HS-5 (cell line): ENCODE measurements around the gene TRIM32.
A peak's percentile ranks its signal among the peaks of the same experiment; 100 is the strongest.

ENCODE experiments used
- DNase-seq: peaks from one replicate; pipeline ENCODE4 v3.0.0-alpha.2; 2012; ENCODE audit warnings: low read depth

Gene TRIM32, protein sequence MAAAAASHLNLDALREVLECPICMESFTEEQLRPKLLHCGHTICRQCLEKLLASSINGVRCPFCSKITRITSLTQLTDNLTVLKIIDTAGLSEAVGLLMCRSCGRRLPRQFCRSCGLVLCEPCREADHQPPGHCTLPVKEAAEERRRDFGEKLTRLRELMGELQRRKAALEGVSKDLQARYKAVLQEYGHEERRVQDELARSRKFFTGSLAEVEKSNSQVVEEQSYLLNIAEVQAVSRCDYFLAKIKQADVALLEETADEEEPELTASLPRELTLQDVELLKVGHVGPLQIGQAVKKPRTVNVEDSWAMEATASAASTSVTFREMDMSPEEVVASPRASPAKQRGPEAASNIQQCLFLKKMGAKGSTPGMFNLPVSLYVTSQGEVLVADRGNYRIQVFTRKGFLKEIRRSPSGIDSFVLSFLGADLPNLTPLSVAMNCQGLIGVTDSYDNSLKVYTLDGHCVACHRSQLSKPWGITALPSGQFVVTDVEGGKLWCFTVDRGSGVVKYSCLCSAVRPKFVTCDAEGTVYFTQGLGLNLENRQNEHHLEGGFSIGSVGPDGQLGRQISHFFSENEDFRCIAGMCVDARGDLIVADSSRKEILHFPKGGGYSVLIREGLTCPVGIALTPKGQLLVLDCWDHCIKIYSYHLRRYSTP

DNA sequence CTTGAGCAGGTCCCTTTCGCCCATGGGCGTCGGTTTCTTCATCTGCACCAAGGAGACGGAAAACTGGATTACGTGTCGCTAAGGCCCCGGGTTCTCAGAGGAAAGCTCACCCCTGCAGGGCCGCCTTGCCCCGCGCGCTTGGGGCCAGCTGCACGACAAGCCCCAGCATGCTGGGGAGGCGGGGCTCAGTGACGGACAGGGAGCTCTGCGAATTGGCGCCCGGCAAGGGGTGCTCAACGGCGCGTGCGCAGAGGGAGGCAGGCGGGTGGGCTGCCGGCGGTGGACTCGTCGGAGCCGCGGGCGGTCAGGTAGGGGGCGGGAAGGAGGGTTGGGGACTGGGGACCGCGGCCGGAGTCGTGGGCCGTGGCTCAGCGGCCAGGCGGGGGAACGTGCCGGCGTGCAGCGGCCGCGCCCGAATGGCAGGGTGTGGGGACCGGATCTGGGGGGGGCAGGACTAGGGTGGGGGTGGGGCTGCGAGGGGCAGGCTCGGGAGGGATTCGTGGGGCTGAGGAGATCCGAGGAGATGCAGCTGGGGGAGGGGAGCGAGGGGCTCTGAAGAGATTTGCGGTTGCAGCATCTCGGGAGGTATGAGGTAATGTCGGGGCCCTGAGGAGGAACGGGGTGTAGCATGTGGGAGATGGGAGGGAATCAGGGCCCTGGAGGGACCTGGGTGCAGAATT, at the start of gene TRIM32:
TRIM32 (plus strand) TSS at position 232 of the 680 bp plus-strand sequence. CDS start 10,438 bp downstream, outside the sequence.
- DNase-seq, result peak; percentile 44

DNA sequence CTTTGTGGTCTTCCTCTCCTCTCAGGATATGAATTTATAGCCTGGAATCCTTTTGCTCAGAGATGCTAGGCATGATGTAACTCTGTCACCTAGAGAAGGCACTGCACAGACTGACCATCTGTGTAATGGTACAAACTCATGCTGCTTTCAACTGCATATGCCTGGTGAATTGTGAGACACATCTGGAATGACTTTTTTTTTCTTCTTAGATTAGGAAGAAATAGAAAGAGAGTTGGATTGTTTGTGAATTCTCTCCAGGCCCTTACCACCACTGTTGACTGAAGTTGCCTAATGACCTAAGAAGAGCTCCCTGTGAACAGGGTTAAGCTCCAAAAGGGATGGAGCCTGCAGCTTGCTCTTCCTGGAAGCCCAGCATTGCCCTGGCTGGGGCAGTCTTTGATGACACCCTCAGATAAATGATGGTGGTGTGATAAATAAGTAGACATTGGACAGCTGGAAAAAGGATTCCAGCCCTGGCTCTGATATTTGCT, 47.8 kb upstream of the TRIM32 start:
- peak; percentile 61 for DNase-seq

DNA sequence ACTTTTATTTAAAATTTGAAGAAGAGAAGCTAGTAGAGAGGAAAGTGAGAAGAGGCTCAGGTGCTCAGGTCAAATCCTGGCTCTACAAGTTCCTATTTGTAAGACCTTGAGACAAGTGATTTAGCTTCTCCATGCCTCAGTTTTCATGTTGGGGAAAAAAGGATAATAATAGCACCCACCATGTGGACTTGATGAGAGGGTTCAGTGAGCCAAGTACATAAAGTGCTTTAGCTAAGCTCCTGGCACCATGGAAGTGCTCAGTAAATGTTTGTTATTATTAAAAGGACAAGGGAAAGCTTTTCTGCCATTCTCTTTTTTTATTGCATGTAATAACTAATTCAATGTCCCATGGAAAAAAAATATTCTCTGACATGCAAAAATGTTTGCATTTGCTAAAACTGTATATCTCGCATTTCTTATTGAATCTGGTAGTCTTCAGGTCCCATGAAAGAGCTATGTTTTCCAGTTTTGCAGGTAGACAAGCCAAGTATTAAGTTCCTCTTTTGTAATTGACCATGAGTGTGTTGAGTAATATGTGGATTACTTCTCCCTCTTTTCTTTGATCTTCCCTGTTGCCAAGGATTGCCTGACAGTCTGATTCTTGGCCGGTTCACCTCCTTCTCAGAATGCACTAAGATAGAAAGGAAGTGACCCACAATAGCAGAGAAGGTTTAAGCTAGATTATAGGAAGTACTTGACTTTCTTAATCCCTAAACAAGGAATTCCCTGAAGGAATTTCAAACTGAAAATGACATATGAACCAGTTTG, 45.6 kb upstream of the TRIM32 start:
- no peak for DNase-seq

DNA sequence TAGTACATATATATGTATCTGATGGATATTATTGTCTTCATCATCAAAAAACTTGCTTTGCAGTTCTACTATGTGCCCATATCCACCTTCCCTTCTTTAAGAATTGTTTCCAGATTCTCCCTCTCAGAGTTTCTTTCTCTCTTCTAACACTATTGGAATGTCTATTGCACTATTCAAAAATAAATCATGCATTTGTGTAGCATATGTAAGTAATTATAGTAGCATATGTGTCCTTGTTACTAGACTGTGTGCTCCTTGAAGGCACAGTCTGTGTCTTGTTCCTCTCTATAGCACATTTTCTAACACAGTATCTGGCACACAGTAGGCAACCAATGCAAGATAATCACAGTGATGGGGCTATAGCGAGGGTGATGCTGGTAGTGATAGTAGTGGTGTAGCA, 43.4 kb upstream of the TRIM32 start:
- DNase-seq, result no peak

DNA sequence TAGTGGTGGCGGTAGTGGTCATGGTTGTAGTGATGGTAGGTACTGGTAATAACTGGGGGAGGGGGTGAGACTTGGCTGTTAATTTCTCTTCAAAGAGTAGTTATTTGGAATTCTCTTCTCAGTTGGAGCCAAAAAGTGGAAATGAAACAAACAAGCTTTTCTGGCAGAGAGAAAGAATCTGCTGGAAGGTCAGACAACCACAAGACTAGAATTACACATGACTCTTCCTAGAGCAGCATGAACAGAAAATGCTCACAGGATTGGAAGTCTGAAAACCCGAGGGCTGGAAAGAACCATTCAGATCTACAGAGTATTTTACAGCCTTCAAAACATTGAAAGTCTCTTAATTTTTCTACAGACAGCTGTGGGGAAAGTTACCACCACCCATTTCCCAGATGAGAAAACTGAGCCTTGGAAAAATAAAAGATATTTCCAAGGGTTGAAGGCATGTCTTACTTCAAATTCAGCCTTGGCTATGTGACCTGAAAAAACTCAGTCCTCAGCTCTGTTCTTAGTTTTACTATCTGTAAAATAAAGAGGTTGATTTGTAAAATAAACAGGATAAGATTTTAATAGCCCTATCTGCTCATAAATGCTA, 42.9 kb upstream of the TRIM32 start:
- no peak for DNase-seq

DNA sequence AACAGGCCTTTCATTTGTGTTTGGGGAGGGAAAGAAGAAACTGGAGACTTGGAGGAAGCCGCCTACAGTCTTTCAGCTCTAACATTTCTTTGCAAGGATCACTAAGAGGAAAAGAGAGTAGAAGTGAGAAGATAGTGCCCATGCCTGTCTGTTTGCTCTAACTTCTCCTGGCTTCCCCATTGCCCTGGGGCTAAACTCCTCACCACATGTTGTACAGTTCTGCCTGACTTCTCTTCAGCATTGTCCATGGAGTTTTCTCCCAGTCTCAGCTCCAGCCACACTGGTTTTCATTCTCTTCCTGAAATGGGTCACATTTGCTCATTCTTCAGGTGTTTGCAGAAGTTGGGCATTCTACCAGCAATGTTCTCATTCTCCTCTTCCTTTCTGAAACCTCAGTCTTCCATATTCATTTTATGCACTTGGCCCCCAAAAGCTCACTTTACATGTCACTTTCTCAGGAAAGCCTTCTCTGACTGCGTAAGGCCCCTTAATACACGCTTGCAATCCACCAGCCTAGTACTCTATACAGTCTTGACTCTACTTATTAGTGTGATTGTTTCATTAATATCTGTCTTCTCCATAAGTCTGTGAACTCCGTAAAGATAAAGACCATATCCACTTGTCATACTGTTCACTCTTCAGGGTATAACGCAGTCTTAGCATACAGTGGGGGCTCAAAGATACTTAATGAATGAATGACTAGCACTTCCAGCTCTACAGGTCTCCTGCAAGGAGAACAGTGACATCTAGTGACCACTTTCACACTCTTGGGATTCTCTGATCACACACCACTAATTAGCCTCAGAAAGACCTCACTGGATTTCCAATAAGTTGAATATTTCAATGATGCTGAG, 40.2 kb upstream of the TRIM32 start:
- DNase-seq, result peak; percentile 14

DNA sequence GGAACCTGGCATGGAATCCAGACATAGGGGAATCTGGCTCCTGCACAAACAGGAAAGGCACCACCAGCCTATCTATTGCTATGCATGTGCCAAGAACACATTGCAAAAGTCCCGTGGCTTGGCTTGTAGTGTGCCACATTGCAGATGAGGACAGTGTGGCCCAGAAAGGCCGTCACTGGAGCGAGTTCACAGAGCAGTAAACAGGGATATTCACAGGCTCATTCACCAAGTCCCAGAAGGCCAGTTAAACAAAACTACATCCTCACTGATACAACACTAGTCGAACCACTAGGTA, 39.6 kb upstream of the TRIM32 start:
- DNase-seq, result no peak

DNA sequence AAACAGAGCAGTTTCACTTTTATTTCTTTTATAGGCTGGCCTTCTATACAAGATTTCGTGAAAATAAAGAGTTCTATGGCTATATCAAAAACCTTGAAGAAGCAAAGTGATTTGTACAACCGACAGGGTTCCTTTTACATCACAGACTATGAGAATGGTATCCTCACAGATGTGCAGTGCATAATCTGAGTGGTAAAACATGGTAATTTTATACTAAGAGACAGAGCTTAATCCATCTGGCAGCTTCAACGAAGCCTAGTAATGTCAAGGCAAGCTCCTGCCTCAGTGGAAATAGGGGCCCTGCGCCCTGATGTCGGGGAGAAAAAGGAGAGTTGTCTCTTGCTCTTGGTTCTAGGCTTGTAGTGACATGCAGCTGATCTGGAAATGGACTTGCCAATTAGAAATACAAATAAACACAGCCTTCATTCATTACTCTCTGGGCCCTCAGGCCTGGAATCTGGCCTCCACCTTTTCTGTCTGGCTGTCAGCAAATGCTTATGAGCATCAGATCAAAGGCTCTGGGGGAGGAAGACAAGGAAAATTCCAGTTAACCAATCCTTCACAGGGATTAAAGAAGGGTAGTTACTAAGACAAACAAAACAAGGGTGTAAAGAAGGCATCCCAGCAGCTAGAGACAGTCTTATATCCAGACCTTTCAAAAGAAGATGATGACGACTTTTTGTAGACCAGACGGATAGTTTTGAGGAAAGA, 33.6 kb upstream of the TRIM32 start:
- no peak for DNase-seq

DNA sequence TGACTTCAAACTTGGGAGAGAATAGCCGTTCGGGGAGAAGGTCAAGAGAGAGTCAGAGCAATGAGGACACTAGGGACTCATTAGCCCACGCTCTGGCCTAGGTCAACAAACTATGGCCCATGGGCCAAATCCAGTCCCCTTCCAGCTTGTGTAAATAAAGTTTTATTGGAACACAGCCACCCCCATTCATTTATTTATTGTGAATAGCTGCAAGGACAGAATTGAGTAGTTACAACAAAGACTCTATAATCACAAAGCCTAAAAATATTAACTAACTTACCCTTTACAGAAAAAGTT, 33.1 kb upstream of the TRIM32 start:
- DNase-seq, result no peak

DNA sequence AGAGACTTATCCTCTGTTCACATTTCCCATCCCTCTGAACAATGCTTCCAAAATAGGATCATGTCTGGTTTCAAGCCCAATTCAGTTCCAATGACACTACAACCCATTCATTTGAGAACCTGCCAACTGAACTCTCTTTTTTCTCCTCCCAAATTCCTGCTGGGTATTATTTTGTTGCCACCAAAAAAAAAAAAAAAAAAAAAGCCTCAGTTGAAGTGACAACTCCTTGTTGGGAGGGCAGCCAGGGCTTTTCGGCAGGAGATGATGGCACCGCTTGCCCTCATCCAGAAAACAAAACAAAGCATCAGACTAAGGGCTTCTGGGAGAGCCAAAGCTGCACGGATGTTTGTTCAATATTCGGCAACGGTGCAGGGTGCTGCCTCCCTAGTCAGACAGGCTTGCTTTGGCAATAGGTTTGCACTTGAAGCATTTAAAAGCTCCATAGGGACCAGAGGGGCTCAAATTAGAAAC, 30.6 kb upstream of the TRIM32 start:
- no peak for DNase-seq

DNA sequence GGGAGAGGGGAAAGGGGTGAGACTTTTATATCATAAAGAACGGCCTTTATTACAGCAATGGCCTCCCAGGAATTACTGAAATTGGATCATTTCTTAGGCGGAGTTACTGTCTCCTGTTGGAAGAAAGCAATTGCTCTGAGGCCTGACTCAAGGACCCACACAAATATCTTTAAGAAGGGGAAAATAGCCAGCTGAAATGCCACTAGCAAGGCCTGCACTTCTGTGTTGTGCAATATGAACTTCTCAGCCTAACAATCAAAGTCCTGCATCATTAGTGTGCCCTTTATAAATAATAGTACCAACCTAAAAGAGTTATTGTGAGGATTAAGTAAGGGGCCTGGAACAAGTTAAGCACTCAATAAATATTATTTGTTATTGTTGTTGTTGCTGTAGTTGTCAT, 30.1 kb upstream of the TRIM32 start:
- no peak for DNase-seq

DNA sequence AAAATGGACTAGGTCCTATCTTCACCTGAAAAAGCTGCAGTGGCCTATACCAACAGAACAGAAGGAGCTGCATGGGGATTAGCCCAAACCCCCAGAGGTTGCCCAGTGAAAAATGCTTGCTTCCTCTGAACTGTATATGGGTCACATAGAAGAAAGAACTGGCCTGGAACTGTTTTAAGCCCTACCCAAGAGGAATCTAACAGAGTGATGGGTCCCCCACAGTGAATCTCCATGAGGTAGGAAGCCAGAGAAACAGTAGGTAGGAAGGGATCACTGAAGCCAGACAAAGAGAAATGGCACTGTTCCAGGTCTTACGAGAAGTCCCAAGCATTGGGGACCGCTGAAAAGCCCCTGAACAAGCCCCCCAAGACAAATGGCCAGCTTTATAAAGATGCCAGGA, 28.8 kb upstream of the TRIM32 start:
- no peak for DNase-seq

DNA sequence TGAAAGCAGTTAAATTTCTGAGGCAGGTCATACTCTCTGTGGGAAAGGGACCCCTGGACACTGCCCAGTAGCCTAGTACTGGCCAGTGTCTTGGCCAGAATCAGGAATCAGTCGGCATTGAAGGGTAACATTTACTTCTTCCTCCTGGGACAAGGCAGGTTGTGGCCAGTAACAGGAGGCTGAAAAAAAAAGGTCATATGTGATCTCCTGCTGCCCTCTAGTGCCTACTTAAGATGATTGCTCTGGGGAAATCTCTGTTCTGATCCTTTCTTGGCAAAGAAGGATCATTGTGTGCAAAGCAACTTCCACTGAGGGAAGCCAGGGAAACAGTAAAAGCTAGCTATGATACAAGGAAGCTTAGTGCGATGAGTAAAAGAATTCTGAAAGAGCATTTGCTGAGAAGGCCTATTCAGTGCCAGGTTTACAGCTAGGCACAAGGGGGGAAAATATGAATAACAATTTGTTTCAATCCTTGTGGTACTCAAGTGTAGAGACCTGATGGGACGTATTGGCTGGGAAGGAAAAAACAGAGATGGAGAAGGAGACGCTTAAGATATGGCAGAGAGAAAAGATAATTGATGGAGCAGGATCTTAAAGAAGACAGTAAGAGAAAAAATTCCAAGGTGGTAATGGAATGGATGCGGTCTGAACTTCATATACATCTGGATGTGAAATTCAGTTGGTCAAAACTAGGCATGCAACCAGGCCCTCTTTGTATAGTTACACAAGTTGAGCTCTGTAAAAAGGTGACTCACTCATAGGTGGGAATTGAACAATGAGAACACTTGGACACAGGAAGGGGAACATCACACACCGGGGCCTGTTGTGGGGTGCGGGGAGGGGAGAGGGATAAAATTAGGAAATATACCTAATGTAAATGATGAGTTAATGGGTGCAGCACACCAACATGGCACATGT, 25.8 kb upstream of the TRIM32 start:
- DNase-seq, result peak; percentile 37

DNA sequence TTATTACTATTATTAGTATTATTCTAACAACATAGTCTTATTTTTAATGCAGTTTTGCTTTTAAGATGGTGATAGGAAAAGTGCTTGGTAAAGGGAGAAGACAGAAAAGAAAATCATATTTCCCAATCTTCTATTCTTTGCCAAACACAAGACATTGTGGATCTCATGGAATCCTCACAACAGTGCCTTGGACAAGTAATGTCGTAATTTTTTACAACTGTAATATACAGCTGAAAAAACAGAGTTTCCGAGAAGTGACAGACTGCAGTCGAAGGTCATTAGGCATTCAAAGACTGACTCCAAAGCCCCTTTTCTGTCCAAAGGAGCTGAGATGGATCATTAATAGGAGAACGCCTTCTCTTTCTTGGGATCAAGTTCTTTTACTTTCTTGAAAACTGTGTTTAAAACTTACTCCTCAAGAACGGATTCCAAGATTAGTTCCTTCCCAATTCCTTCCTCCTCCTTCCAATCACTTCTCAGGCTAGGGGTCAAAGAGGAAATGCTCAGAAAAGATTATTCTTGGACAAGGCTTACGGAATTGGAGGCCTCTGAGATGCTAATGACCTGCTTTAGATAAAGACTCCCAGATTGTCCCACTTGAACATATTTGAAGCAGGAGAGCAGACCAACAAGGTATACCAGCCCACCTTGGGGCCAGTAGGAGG, 24.3 kb upstream of the TRIM32 start:
- DNase-seq, result no peak

DNA sequence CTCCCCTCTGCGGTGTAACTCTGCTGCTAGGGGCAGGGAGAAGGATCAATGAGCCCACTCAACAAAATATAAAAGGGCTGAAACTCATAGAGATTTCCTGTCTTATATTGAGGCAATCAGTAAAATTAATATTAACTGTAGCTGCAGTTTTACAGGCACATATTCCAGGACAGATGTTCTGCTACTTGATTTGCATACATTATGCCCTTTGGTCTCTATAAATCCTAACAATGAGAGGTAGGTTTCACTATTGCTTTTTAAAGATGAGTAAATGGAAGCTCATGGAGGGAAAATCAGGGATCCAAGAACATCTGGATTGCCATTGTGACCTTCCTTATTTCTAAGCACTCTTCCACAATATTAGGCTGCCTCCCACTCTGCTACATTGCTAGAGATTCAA, 23.5 kb upstream of the TRIM32 start:
- DNase-seq, result no peak

DNA sequence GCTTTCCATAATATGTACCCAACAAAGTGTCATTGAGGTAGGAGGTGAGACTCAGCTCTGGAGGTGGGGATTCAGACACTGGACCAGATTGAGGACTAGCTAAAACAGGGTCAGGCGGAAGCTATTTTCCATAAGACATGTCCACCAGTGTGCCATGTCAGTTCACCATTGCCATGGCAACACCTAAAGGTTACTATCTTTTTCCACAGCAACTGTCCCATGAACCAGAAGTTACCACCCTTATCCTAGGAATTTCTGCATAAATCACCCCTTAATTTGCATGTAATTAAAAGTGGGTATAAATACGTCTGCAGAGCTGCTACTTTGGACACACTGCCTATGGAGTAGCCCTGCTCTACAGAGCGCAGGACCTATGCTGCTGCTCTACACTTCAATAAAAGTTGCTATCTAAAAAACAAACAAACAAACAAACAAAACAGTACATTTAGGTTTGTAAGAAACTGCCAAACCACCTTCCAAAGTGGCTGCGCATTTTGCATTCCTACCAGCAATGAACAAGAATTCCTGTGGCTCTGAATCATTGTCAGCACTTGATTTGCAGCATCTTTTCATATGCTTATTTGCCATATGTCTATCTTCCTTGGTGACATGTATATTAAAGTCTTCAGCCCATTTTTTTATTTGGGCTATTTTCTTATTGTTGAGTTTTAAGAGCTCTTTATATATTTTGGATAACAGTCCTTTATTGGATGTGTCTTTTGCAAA, 18.0 kb upstream of the TRIM32 start:
- no peak for DNase-seq

DNA sequence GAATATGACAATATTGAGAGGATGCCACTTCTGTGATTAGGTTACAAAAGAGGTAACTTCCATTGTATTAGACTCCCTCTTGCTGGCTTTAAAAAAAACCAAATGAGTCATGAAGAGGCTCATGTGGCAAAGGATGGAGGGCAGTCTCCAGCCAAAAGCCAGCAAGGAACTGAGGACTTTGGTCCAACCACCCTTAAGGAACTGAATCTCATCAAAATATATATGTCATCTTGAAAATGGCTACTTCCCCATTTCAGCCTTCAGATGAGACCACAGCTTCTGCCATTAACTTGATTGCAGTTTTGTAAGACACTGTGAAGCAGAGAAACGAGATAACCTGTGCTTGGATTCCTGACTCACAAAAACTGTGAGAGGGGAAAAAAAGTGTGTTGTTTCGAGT, 15.5 kb upstream of the TRIM32 start:
- no peak for DNase-seq

DNA sequence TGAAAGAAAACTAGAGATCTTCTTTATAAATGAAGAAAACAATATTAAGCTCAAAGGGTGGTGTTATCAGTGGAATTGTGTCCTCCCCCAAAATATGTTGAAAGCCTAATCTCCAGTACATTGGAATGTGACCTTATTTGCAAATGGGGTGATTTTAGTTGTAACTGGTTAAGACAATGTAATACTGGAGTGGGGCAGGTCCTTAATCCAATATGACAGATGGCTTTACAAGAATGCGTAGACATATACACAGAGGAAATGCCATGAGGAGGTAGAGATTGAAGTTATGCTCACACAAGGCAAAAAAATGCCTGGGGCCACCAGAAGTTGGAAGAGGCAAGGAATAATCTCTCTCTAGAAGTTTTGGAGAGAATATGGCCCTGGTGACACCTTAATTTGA, 13.7 kb upstream of the TRIM32 start:
- no peak for DNase-seq
